GM23248 (cell line): Measurements from ENCODE around the gene CLEC14A. TPM values are rescaled to one million over a fixed set of nuclear protein-coding genes. Genes with fewer than 3 reads are reported as not detected.

Experiments used
- DNase-seq: peaks from one replicate; pipeline ENCODE4 v3.0.0-alpha.2; 2015
- H2AFZ ChIP-seq: fragments of 200-600 bp; sonication (generic); 2 replicates; pipeline ENCODE4 v1.6.1; 2016; ENCODE audit warnings: antibody characterized with exemption
- H3F3A ChIP-seq: fragments of 200-600 bp; sonication (generic); 2 replicates; pipeline ENCODE4 v1.6.1; 2016; ENCODE audit warnings: mild to moderate bottlenecking, antibody characterized with exemption, mixed run types; ENCODE audit not compliant: insufficient read depth
- H3K27ac ChIP-seq: fragments of 200-600 bp; sonication (generic); 2 replicates; pipeline ENCODE4 v1.5.1; 2016; ENCODE audit warnings: mild to moderate bottlenecking
- H3K27me3 ChIP-seq: fragments of 200-600 bp; sonication (generic); replicated peaks from 2 replicates; pipeline ENCODE4 v1.6.1; 2016; ENCODE audit warnings: mild to moderate bottlenecking; ENCODE audit not compliant: insufficient read depth
- H3K36me3 ChIP-seq: fragments of 200-600 bp; sonication (generic); 2 replicates; pipeline ENCODE4 v1.6.1; 2016; ENCODE audit warnings: low read depth, mild to moderate bottlenecking
- H3K4me1 ChIP-seq: fragments of 200-600 bp; sonication (generic); 2 replicates; pipeline ENCODE4 v1.6.1; 2016; ENCODE audit warnings: mild to moderate bottlenecking; ENCODE audit not compliant: insufficient read depth
- H3K4me2 ChIP-seq: fragments of 200-600 bp; sonication (generic); one replicate; pipeline ENCODE4 v1.6.1; 2016; ENCODE audit warnings: mild to moderate bottlenecking; ENCODE audit not compliant: unreplicated experiment
- H3K4me3 ChIP-seq: fragments of 200-600 bp; sonication (generic); 2 replicates; pipeline ENCODE4 v1.5.1; 2016; ENCODE audit warnings: mild to moderate bottlenecking
- H3K79me2 ChIP-seq: fragments of 200-600 bp; sonication (generic); 2 replicates; pipeline ENCODE4 v1.6.1; 2016; ENCODE audit warnings: mild to moderate bottlenecking; ENCODE audit not compliant: insufficient read depth
- H3K9ac ChIP-seq: fragments of 200-600 bp; sonication (generic); 2 replicates; pipeline ENCODE4 v1.6.1; 2016; ENCODE audit warnings: mild to moderate bottlenecking
- H3K9me2 ChIP-seq: fragments of 200-600 bp; sonication (generic); 2 replicates; pipeline ENCODE4 v1.6.1; 2016; ENCODE audit warnings: mixed run types, mild to moderate bottlenecking, moderate library complexity; ENCODE audit not compliant: insufficient read depth
- H3K9me3 ChIP-seq: fragments of 200-600 bp; sonication (generic); one replicate; pipeline ENCODE4 v1.6.1; 2017; ENCODE audit warnings: low read depth
- H4K20me1 ChIP-seq: fragments of 200-600 bp; sonication (generic); 2 replicates; pipeline ENCODE4 v1.6.0; 2016; ENCODE audit not compliant: insufficient read depth
- EZH2 ChIP-seq: fragments of 200-600 bp; sonication (generic); IDR thresholded peaks from 2 replicates; pipeline ENCODE4 v1.6.1; 2018; ENCODE audit warnings: antibody characterized with exemption, mild to moderate bottlenecking; ENCODE audit not compliant: insufficient read depth, poor library complexity, severe bottlenecking
- EZH2phosphoT487 ChIP-seq: fragments of 200-600 bp; sonication (generic); IDR thresholded peaks from 2 replicates; pipeline ENCODE4 v1.6.1; 2018; ENCODE audit warnings: antibody characterized with exemption, moderate library complexity, mild to moderate bottlenecking, low read depth; ENCODE audit not compliant: insufficient read depth
- WGBS, 2 experiments: methylation state at CpG; one replicate each; pipeline ENCODE4 v1.1.6; 2015 to 2017; ENCODE audit warnings: low lambda C conversion rate in 2 of 2, low coverage in 1 of 2; ENCODE audit errors: missing lambda C conversion rate in 2 of 2; 5-methylcytosine and 5-hydroxymethylcytosine counted together
- in situ Hi-C: fragments of 300-500 bp; cut with MboI; formaldehyde crosslinking; loops from 2 replicates; pipeline ENCODE4 v1.15.0; 2020
- polyA plus RNA-seq: library from polyadenylated mRNA; unstranded; fragments of >200 nt; fragmentation: Nextera tagmentation; extraction: Ambion mirVana; gene quantifications from 2 replicates; pipeline ENCODE4 v1.2.1, GENCODE V29; 2016
- total RNA-seq: library from RNA; depleted of rRNA; stranded (reverse); fragments of >200 nt; shearing (Covaris generic); gene quantifications from 2 replicates; pipeline ENCODE4 v1.2.3, GENCODE V29; 2014

Gene CLEC14A
- total and polyA plus RNA-seq, 2 experiments from 2014 or later: 0.10 TPM; not detected in 1

- DNase-seq: peak; percentile 38
- Histone ChIP-seq H3K4me2 (peak overlapping the region; percentile 56), H4K20me1 (no peaks in the 10 kb centered on the region), H3K9me3 (no peaks in the 10 kb centered on the region), H3K27me3 (0 out of 2 replicates have a peak, but pooled peaks cover 4% of the 10 kb centered on the region), H3K79me2 (no peaks in the 10 kb centered on the region), H3K36me3 (no peaks in the 10 kb centered on the region), H3K9me2 (no peaks in the 10 kb centered on the region), H3K9ac (no peak overlapping the region), H3F3A (0 out of 2 replicates have a peak, but pooled peaks cover 8% of the 10 kb centered on the region), H3K4me1 (peaks cover 7% of the 10 kb centered on the region; the same call in 1 of the 2 replicates), H2AFZ (peak overlapping the region; percentile 72), H3K27ac (no peak overlapping the region), H3K4me3 (peak overlapping the region; percentile 63)
- in situ Hi-C loops: no loop called here
- WGBS, 2 experiments: 39 to 42% methylated on average over 41 to 43 of the region's 44 CpGs
- TF ChIP-seq EZH2phosphoT487: no peak
- no peak for TF ChIP-seq EZH2
Measured at GRCh38 chr14:38254571-38255407, 1.1 kb downstream of the CLEC14A start.

GRCh38 chr14:38253676-38254075, 2.2 kb downstream of the CLEC14A start:
- in situ Hi-C loops: no loop called here
- Histone ChIP-seq H3K27me3 (0 out of 2 replicates have a peak, but pooled peaks cover 4% of the 10 kb centered on the region), H3K36me3 (no peaks in the 10 kb centered on the region), H3K27ac (no peak overlapping the region), H4K20me1 (no peaks in the 10 kb centered on the region), H3K79me2 (no peaks in the 10 kb centered on the region), H3K4me1 (peaks cover 7% of the 10 kb centered on the region; the same call in 1 of the 2 replicates), H3K9ac (no peak overlapping the region), H3K9me2 (no peaks in the 10 kb centered on the region), H3F3A (0 out of 2 replicates have a peak, but pooled peaks cover 8% of the 10 kb centered on the region), H3K4me2 (no peak overlapping the region), H3K4me3 (no peak overlapping the region), H3K9me3 (no peaks in the 10 kb centered on the region), H2AFZ (no peak overlapping the region)
- DNase-seq: no peak
- WGBS, 2 experiments: 86 to 88% methylated on average over 4 of the region's 4 CpGs
- TF ChIP-seq EZH2phosphoT487: no peak
- TF ChIP-seq EZH2: no peak

- H3K36me3 ChIP-seq: no peaks in the 10 kb centered on the region
- no peaks in the 10 kb centered on the region for H3K9me2 ChIP-seq
- in situ Hi-C loops: no loop called here
- H3K4me3 ChIP-seq: no peak overlapping the region
- H2AFZ ChIP-seq: no peak overlapping the region
- 0 out of 2 replicates have a peak, but pooled peaks cover 6% of the 10 kb centered on the region for H3F3A ChIP-seq
- H3K27me3 ChIP-seq: 0 out of 2 replicates have a peak, but pooled peaks cover 4% of the 10 kb centered on the region
- DNase-seq: no peak
- no peaks in the 10 kb centered on the region for H3K9me3 ChIP-seq
- H4K20me1 ChIP-seq: no peaks in the 10 kb centered on the region
- H3K9ac ChIP-seq: no peak overlapping the region
- no peaks in the 10 kb centered on the region for H3K79me2 ChIP-seq
- WGBS, 2 experiments: 97 to 99% methylated on average over 4 of the region's 4 CpGs
- no peak overlapping the region for H3K4me2 ChIP-seq
- H3K27ac ChIP-seq: no peak overlapping the region
- TF ChIP-seq EZH2phosphoT487 (no peak), EZH2 (no peak)
- peaks cover 1% of the 10 kb centered on the region; the same call in 1 of the 2 replicates for H3K4me1 ChIP-seq
Measured at GRCh38 chr14:38252066-38252710, 3.7 kb downstream of the CLEC14A start.

GRCh38 chr14:38250331-38250730, 5.6 kb downstream of the CLEC14A start:
- Histone ChIP-seq H3K4me2 (no peak overlapping the region), H3K36me3 (no peaks in the 10 kb centered on the region), H3K4me1 (no peaks in the 10 kb centered on the region), H4K20me1 (no peaks in the 10 kb centered on the region), H3K9ac (no peak overlapping the region), H3K9me2 (no peaks in the 10 kb centered on the region), H2AFZ (0 out of 2 replicates have a peak overlapping the region, but pooled peaks have one; percentile 7), H3K27ac (no peak overlapping the region), H3F3A (no peaks in the 10 kb centered on the region), H3K4me3 (no peak overlapping the region), H3K27me3 (0 out of 2 replicates have a peak, but pooled peaks cover 4% of the 10 kb centered on the region), H3K79me2 (no peaks in the 10 kb centered on the region), H3K9me3 (no peaks in the 10 kb centered on the region)
- TF ChIP-seq EZH2phosphoT487 (no peak), EZH2 (no peak)
- in situ Hi-C loops: no loop called here
- no peak for DNase-seq
